Activated T-cell treated with anti-CD3 and anti-CD28 coated beads, Interleukin-2, amount 50 U/mL, for 4 hours (primary cell): Measurements from ENCODE around the gene HINT3. TPM values are rescaled to one million over a fixed set of nuclear protein-coding genes. Genes with fewer than 3 reads are reported as not detected.
A peak's percentile ranks its signal among the peaks of the same experiment; 100 is the strongest.
"Not testable (repeated sequence)": the region's sequence is repeated elsewhere in the genome, so short reads cannot be mapped to it uniquely, and the experiment has no call there.

Experiments
- ATAC-seq, 2 donors: fragments of 200-7000 bp; cut with Tn5 transposase; one replicate each; pipeline ENCODE4 v1.10.0; 2021
- DNase-seq: peaks from one replicate; pipeline ENCODE4 v3.0.0-alpha.2; 2020
- H3K27me3 Mint-ChIP-seq: one replicate; pipeline ENCODE4 v1.8.0; 2021; ENCODE audit warnings: low read depth, mixed read lengths
- H3K36me3 Mint-ChIP-seq: one replicate; pipeline ENCODE4 v1.8.0; 2022; ENCODE audit warnings: mixed read lengths; ENCODE audit not compliant: insufficient read depth
- H3K4me1 Mint-ChIP-seq: one replicate; pipeline ENCODE4 v1.8.0; 2021; ENCODE audit warnings: low read depth, mixed read lengths
- H3K4me3 Mint-ChIP-seq: one replicate; pipeline ENCODE4 v1.8.0; 2021; ENCODE audit warnings: mild to moderate bottlenecking, moderate library complexity, mixed read lengths
- H3K9me3 Mint-ChIP-seq: one replicate; pipeline ENCODE4 v1.8.0; 2021; ENCODE audit warnings: mixed read lengths
- total RNA-seq, 3 donors: library from RNA; stranded (reverse); gene quantifications; one replicate each; pipeline ENCODE4 v1.2.1, GENCODE V29; 2021

The HINT3 gene
- total RNA-seq = 10 to 100 TPM; 12.8 to 13.9 (median 13.7) TPM

- H3K4me1 Mint-ChIP-seq = peaks cover 7% of the 10 kb centered on the region
- H3K27me3 Mint-ChIP-seq = no peaks in the 10 kb centered on the region
- ATAC-seq = peak; percentile 89 to 90
- peak; percentile 99 for DNase-seq
- no peaks in the 10 kb centered on the region for H3K9me3 Mint-ChIP-seq
- H3K4me3 Mint-ChIP-seq = no peak within 1 kb of the TSS
- H3K36me3 Mint-ChIP-seq = no peaks in the 10 kb centered on the region
These were observed at the start of gene HINT3 for GRCh38 chr6:125956506-125957390. Gene HINT3 (plus strand): TSS chr6:125956770. CDS start chr6:125956978, 208 bp downstream.

DNA sequence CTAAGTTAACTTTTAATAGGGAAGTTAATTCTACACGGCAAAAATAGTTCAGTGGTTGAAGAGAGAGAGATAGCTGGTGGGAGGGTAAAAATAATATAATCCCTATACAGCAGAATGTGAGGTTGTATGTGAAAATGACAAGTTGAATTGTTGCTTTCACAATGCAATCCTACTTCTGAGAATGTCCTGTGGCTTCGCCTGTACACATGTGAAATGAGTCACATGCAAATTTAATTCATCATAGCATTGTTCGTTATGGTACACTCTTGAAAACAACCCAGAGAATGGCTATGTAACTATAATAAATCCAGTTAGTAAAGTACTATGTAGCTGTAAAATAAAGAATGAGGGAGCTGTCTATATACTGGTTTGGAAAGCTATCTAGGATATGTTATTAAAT, 46.0 kb upstream of the HINT3 start:
- H3K4me1 Mint-ChIP-seq = peaks cover 20% of the 10 kb centered on the region
- H3K9me3 Mint-ChIP-seq = no peaks in the 10 kb centered on the region
- DNase-seq (no peak), ATAC-seq (peak; percentile 95 to 96)
- H3K36me3 Mint-ChIP-seq = peaks cover 23% of the 10 kb centered on the region
- no peak overlapping the region for H3K4me3 Mint-ChIP-seq
- H3K27me3 Mint-ChIP-seq = no peaks in the 10 kb centered on the region

- DNase-seq, H3K27me3 Mint-ChIP-seq, H3K4me3 Mint-ChIP-seq, H3K9me3 Mint-ChIP-seq, ATAC-seq: not testable (repeated sequence)
- Mint-ChIP-seq H3K4me1 (peaks cover 19% of the 10 kb centered on the region), H3K36me3 (peaks cover 26% of the 10 kb centered on the region)
These were observed 45.5 kb upstream of the HINT3 start for GRCh38 chr6:125911051-125911451.

DNA sequence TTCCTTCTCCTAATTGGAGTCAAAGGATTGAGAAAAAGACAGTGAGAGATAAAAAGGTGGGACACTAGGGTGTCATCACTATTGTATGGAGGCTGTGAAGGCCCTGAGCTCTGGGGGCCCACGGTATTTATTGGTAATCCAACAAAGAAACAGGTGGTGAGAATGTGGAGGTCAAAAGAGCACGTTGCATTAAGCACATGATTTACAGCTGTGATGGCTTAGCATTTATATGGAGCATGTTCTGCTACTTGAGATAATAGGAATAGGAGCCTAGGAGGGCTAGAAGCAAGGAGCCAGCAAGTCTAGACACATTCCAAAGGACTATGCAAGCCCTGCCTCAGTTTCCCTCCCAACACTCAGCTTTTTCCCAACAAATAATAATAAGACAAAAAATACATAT, 44.1 kb upstream of the HINT3 start:
- H3K9me3 Mint-ChIP-seq, H3K4me3 Mint-ChIP-seq, H3K27me3 Mint-ChIP-seq, DNase-seq, ATAC-seq: not testable (repeated sequence)
- peaks cover 14% of the 10 kb centered on the region for H3K4me1 Mint-ChIP-seq
- H3K36me3 Mint-ChIP-seq = peaks cover 32% of the 10 kb centered on the region

GRCh38 chr6:125913145-125913544, 43.4 kb upstream of the HINT3 start:
- H3K4me1 Mint-ChIP-seq = peaks cover 21% of the 10 kb centered on the region

DNA sequence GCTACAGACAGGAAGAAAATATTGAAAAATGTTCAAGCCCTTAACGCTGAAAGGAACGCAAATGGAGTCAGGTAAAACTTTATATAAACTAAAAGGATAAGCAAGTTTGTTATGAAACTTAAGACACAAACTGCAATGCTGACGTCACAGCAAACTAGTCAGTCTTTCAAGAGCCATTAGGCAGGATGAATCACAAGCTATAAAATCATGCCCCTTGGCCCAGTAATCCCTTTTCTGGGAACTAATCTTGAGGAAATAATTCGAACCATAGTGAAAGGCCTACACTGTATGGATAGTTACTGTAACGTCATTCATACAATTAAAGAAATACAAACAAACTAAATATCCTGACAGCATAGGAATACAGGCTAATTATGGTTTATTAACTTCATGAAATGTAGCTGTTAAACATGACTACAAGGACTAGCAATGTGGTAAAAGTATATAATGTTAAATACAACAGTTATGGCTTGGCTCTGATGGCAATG, 42.7 kb upstream of the HINT3 start:
- DNase-seq = no peak
- Mint-ChIP-seq H3K4me1 (peaks cover 29% of the 10 kb centered on the region), H3K4me3 (no peak overlapping the region), H3K27me3 (no peaks in the 10 kb centered on the region), H3K36me3 (peaks cover 39% of the 10 kb centered on the region), H3K9me3 (no peaks in the 10 kb centered on the region)
- no peak for ATAC-seq

More at GRCh38 chr6:125913145-125913544, 43.4 kb upstream of the HINT3 start:
- no peak overlapping the region for H3K4me3 Mint-ChIP-seq
- no peaks in the 10 kb centered on the region for H3K27me3 Mint-ChIP-seq
- H3K9me3 Mint-ChIP-seq = no peaks in the 10 kb centered on the region
- DNase-seq (no peak), ATAC-seq (no peak)
- H3K36me3 Mint-ChIP-seq = peaks cover 37% of the 10 kb centered on the region

DNA sequence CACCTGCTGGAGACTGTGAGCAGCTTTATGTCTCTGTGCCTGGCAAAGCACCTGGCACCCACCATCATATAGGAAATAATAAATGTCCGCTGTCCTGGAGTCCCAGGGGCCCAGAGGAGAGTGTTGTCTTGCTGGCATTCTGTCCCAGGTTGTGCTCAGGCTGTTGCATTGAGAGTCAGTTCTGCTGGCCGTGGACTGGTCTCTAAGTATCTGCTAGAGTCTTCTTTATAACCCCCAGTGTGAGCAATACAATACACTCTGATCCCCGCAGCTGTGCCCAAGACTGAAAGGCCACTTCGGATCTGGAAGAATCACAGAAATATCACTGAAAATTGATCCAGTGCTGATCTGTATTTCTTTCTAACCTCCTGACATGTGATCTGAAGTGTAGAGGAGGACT, 38.3 kb upstream of the HINT3 start:
- DNase-seq (no peak), ATAC-seq (no peak)
- Mint-ChIP-seq H3K36me3 (peaks cover 42% of the 10 kb centered on the region), H3K9me3 (no peaks in the 10 kb centered on the region), H3K27me3 (no peaks in the 10 kb centered on the region), H3K4me3 (peak overlapping the region; percentile 87), H3K4me1 (peaks cover 30% of the 10 kb centered on the region)

DNA sequence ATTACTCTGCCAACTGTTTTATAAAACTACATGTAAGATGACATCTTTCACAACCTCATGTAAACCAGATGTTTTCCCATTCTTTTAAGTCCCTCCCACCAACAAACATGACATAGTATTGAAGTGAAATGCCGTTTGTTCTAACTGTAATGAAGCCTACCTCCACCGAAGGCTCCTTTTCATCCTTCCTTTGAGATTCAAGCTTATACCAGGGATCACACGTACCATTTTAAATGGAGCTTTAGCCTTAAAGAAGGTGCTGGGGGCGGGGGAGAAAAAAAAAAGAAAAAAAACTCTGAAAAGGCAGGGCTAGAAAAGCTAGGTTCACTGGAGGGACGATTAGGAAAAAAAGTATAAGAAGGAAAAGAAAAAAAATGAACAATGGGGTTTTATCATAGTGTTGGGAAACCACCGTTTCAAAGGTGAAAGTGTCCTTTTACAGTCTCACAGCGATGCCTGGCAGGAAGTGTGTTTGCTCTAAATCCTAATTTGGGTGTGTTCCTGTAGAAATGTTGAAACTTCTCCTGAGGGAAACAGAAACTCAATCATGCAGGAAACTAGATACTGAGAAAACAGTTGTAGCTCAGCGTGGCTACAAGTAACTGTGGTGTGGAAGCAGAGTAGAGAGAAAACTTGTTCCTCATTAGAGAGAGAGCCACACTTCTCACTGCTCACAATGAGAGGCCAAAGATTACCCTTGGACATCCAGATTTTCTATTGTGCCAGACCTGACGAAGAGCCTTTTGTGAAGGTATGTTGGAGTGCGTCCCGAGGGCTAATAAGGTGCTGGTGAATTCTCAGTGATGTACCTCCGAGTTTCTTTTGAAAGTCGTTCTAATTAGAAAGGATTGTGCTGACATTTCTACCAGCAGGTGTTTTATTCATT, 37.6 kb upstream of the HINT3 start:
- peak; percentile 15 for DNase-seq
- Mint-ChIP-seq H3K27me3 (no peaks in the 10 kb centered on the region), H3K36me3 (peaks cover 49% of the 10 kb centered on the region), H3K4me1 (peaks cover 36% of the 10 kb centered on the region), H3K9me3 (no peaks in the 10 kb centered on the region), H3K4me3 (peak overlapping the region; percentile 87)
- ATAC-seq = peak; percentile 94 to 97

GRCh38 chr6:125919618-125920017, 37.0 kb upstream of the HINT3 start:
- peaks cover 54% of the 10 kb centered on the region for H3K36me3 Mint-ChIP-seq
- H3K27me3 Mint-ChIP-seq = no peaks in the 10 kb centered on the region
- ATAC-seq = peak in 1 of 2 donors; percentile 3
- peaks cover 37% of the 10 kb centered on the region for H3K4me1 Mint-ChIP-seq
- H3K4me3 Mint-ChIP-seq = peak overlapping the region; percentile 87
- DNase-seq = no peak
- H3K9me3 Mint-ChIP-seq = no peaks in the 10 kb centered on the region

- DNase-seq = no peak
- no peak for ATAC-seq
These were observed 34.2 kb upstream of the HINT3 start for GRCh38 chr6:125922322-125922860.

DNA sequence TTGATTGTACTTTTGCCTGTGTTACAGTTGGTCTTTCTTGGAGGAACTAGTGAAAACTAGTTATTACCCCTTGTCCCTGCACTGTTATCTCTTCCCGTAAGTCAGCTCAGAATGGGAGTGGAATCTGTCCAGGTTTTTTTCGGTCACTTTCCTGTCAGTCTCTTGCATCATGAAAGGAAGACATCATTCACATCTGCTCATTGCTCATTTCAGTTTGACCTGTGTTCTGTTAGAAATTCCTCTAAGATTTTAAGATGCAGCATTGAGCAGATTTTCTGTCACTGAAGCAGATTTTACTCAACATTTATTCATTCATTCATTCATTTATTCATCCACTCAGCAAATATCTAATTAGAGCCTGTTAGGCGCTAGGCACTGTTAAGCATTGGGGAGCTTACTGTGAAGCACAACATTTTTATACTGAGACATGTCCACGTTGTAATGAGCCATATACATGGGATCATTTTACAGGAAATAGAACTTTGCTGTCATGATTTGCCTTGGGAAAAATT, 33.1 kb upstream of the HINT3 start:
- Mint-ChIP-seq H3K4me3 (no peak overlapping the region), H3K36me3 (peaks cover 47% of the 10 kb centered on the region), H3K27me3 (no peaks in the 10 kb centered on the region), H3K9me3 (no peaks in the 10 kb centered on the region), H3K4me1 (peaks cover 33% of the 10 kb centered on the region)
- ATAC-seq (no peak), DNase-seq (no peak)

More at GRCh38 chr6:125922322-125922860, 34.2 kb upstream of the HINT3 start:
- Mint-ChIP-seq H3K4me3 (no peak overlapping the region), H3K4me1 (peaks cover 43% of the 10 kb centered on the region), H3K9me3 (no peaks in the 10 kb centered on the region), H3K27me3 (no peaks in the 10 kb centered on the region), H3K36me3 (peaks cover 44% of the 10 kb centered on the region)

GRCh38 chr6:125924169-125924568, 32.4 kb upstream of the HINT3 start:
- H3K9me3 Mint-ChIP-seq = no peaks in the 10 kb centered on the region
- peaks cover 52% of the 10 kb centered on the region for H3K36me3 Mint-ChIP-seq
- H3K27me3 Mint-ChIP-seq = no peaks in the 10 kb centered on the region
- no peak overlapping the region for H3K4me3 Mint-ChIP-seq
- DNase-seq (no peak), ATAC-seq (no peak)
- peaks cover 26% of the 10 kb centered on the region for H3K4me1 Mint-ChIP-seq

DNA sequence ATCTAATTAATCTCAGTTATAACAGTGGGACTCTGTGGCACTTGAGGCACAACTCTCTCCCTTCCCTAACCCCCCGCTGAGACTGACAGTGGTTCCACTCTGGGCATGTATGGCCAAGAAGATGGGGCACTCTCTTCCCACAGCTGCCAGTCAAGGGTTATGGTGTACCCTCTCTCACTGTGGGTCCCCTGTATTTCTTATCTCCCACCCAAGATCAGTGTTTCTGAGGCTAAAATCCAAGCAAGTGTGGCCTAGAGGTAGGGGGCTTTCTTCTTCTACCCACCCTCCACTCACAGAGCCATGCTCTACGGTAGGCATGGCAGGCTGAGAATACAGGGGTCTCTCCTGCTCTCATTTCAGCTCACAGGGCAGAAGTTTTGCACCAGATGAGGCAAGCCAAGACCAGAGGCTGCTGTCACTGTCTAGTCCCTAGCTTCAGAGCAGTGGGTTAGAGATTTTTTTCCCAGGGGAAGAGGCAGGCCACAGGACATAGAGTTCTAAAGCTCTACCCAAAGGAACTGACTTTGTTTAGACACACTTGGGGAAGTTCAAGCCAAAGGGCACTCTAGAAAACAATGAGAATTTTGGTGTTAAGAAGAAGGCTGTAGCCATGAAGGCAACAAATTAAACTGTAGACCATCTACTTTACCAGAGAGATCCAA, 31.7 kb upstream of the HINT3 start:
- no peaks in the 10 kb centered on the region for H3K27me3 Mint-ChIP-seq
- H3K36me3 Mint-ChIP-seq = peaks cover 51% of the 10 kb centered on the region
- no peak for DNase-seq
- H3K9me3 Mint-ChIP-seq = no peaks in the 10 kb centered on the region
- peaks cover 22% of the 10 kb centered on the region for H3K4me1 Mint-ChIP-seq
- no peak for ATAC-seq
- no peak overlapping the region for H3K4me3 Mint-ChIP-seq
